ENCODE data around the gene PCDHGC5. TPM values are rescaled to one million over a fixed set of nuclear protein-coding genes. Genes with fewer than 3 reads are reported as not detected.

The PCDHGC5 gene
- total RNA-seq, 3 donors from 2014 or later (not counting 1 experiment from before 2014, with no cell fraction given): 0.31 to 0.97 (median 0.50) TPM

- Histone ChIP-seq H3K4me3 (ENCODE audit: low read length) (no peak overlapping the region), H3K36me3 (ENCODE audit: control insufficient read depth, insufficient read depth, low read length) (no peaks in the 10 kb centered on the region), H3K9me3 (ENCODE audit: control insufficient read depth, insufficient read depth, low read length) (no peaks in the 10 kb centered on the region), H3K27me3 (ENCODE audit: control insufficient read depth, insufficient read depth, low read length) (peaks cover 32% of the 10 kb centered on the region), H3K27ac (ENCODE audit: low read length) (no peak overlapping the region), H3K4me1 (ENCODE audit: control insufficient read depth, insufficient read depth, low read length) (peaks cover 17% of the 10 kb centered on the region)
- peaks cover 48 to 56% of the 10 kb centered on the region in 2 donors for H3K27me3 Mint-ChIP-seq (ENCODE audit: low read depth in 2 of 2)
- no peak for DNase-seq
- no peak overlapping the region for H3K27ac Mint-ChIP-seq
- 5% methylated on average over 61 of the region's 66 CpGs for WGBS (ENCODE audit: insufficient coverage)
- TF ChIP-seq CTCF (IDR thresholded peaks at IDR 0.05): no peak
- peaks cover 10 to 18% of the 10 kb centered on the region in 2 donors for H3K4me1 Mint-ChIP-seq
- intact Hi-C loops (cut with micrococcal nuclease): no loop called here
- no peak for ATAC-seq
- peak overlapping the region; percentile 93 for H3K4me3 Mint-ChIP-seq
- H3K9me3 Mint-ChIP-seq: no peaks in the 10 kb centered on the region
- H3K36me3 Mint-ChIP-seq: no peaks in the 10 kb centered on the region
Measured at GRCh38 chr5:141491323-141492167, 2.7 kb downstream of the PCDHGC5 start.

- H3K27ac ChIP-seq (ENCODE audit: low read length): no peak overlapping the region
- Mint-ChIP-seq H3K27ac (no peak overlapping the region), H3K36me3 (no peaks in the 10 kb centered on the region), H3K9me3 (no peaks in the 10 kb centered on the region), H3K4me1 (peaks cover 10 to 18% of the 10 kb centered on the region in 2 donors), H3K4me3 (peak overlapping the region; percentile 93), H3K27me3 (ENCODE audit: low read depth in 2 of 2) (peaks cover 41 to 48% of the 10 kb centered on the region in 2 donors)
- H3K9me3 ChIP-seq (ENCODE audit: control insufficient read depth, insufficient read depth, low read length): no peaks in the 10 kb centered on the region
- H3K27me3 ChIP-seq (ENCODE audit: control insufficient read depth, insufficient read depth, low read length): peaks cover 28% of the 10 kb centered on the region
- H3K4me1 ChIP-seq (ENCODE audit: control insufficient read depth, insufficient read depth, low read length): peaks cover 17% of the 10 kb centered on the region
- 6% methylated on average over 68 of the region's 68 CpGs for WGBS (ENCODE audit: insufficient coverage)
- DNase-seq (peak in 1 of 2 donors; percentile 31), ATAC-seq (peak; percentile 41 to 84 (median 73))
- intact Hi-C loops (cut with micrococcal nuclease): no loop called here
- H3K4me3 ChIP-seq (ENCODE audit: low read length): no peak overlapping the region
- TF ChIP-seq CTCF (IDR thresholded peaks at IDR 0.05): no peak
- H3K36me3 ChIP-seq (ENCODE audit: control insufficient read depth, insufficient read depth, low read length): no peaks in the 10 kb centered on the region
Measured at GRCh38 chr5:141492168-141492885, 3.4 kb downstream of the PCDHGC5 start.

GRCh38 chr5:141493500-141494422 lies 4.9 kb downstream of the PCDHGC5 start:
- Histone ChIP-seq H3K9me3 (ENCODE audit: control insufficient read depth, insufficient read depth, low read length) (no peaks in the 10 kb centered on the region), H3K36me3 (ENCODE audit: control insufficient read depth, insufficient read depth, low read length) (no peaks in the 10 kb centered on the region), H3K4me3 (ENCODE audit: low read length) (no peak overlapping the region), H3K4me1 (ENCODE audit: control insufficient read depth, insufficient read depth, low read length) (peaks cover 17% of the 10 kb centered on the region), H3K27ac (ENCODE audit: low read length) (no peak overlapping the region), H3K27me3 (ENCODE audit: control insufficient read depth, insufficient read depth, low read length) (peaks cover 28% of the 10 kb centered on the region)
- no peak for ATAC-seq
- WGBS (ENCODE audit: insufficient coverage): 87% methylated on average over 10 of the region's 10 CpGs
- Mint-ChIP-seq H3K27me3 (ENCODE audit: low read depth in 2 of 2) (peaks cover 32 to 40% of the 10 kb centered on the region in 2 donors), H3K4me3 (no peak overlapping the region), H3K27ac (no peak overlapping the region), H3K36me3 (no peaks in the 10 kb centered on the region), H3K9me3 (no peaks in the 10 kb centered on the region), H3K4me1 (peaks cover 10 to 18% of the 10 kb centered on the region in 2 donors)
- TF ChIP-seq CTCF (IDR thresholded peaks at IDR 0.05): no peak
- intact Hi-C loops (cut with micrococcal nuclease): no loop called here
- DNase-seq: no peak

Data from natural killer cell (primary cell).